NB4 (cell line): ENCODE results near the gene HGS.
A peak's percentile ranks its signal among the peaks of the same experiment; 100 is the strongest.

Experiments used
- MYC ChIP-seq: IDR thresholded peaks from 2 replicates; pipeline ENCODE4 v1.6.1; 2011; ENCODE audit warnings: low read depth, low read length
- POLR2A ChIP-seq: IDR thresholded peaks from 2 replicates; pipeline ENCODE4 v1.6.1; 2011; ENCODE audit warnings: mild to moderate bottlenecking; ENCODE audit not compliant: insufficient read length; ENCODE audit errors: extremely low read depth
- TF ChIP-seq, protein P1 (sequence below): IDR thresholded peaks from one replicate; pipeline ENCODE4 v1.5.1; 2012; ENCODE audit warnings: low read depth, low read length

DNA sequence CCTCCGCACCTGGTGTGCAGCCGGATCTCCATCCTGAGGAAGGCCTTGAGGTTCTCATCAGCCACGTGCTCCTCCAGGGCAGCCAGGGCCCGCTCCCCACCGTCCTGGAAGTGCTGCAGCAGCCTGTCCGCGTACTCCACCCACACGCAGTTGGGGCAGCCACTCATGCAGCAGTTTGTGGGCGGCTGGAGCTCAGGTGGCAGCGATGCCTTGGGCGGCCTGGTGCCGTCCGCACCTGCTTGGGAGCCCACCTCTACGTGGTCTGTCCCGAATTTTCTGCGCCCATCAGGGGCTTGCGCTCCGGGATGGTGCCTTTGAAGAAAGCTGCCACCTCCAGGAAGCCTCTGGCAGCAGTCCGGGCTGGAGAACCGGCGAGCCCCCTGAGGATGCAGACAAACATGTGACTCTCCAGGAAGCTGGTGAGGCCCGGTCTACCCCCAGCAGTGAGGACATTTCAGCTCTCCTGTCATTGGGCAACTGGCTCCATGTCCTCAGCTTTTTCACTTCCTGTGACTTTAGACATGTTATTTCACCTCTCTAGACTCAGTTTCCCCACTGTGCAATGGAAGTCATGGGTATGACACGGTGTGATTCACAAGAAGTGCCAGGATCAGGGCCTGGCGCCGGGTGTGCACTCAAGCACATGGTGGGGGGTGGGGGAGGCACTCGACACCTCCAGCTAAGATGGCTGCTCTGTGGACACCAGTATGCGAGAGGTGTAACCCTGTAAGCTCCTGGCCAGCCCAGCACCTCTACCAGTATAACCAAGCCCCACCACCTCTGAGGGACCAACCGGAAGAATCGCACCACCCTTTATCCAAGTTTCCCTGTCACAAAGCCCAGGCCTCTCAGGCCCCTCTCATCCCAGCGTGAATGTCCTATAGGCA is 18.4 kb upstream of the HGS start:
- TF ChIP-seq, protein P1, sequence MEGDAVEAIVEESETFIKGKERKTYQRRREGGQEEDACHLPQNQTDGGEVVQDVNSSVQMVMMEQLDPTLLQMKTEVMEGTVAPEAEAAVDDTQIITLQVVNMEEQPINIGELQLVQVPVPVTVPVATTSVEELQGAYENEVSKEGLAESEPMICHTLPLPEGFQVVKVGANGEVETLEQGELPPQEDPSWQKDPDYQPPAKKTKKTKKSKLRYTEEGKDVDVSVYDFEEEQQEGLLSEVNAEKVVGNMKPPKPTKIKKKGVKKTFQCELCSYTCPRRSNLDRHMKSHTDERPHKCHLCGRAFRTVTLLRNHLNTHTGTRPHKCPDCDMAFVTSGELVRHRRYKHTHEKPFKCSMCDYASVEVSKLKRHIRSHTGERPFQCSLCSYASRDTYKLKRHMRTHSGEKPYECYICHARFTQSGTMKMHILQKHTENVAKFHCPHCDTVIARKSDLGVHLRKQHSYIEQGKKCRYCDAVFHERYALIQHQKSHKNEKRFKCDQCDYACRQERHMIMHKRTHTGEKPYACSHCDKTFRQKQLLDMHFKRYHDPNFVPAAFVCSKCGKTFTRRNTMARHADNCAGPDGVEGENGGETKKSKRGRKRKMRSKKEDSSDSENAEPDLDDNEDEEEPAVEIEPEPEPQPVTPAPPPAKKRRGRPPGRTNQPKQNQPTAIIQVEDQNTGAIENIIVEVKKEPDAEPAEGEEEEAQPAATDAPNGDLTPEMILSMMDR, result no peak
- peak; percentile 30 for TF ChIP-seq POLR2A
- peak; percentile 85 for TF ChIP-seq MYC
